Fibroblast of lung (primary cell): ENCODE results near the gene HLA-G. TPM values are rescaled to one million over a fixed set of nuclear protein-coding genes. Genes with fewer than 3 reads are reported as not detected.

Experiments used
- DNase-seq, 2 donors: peaks; one replicate each; pipeline versions ENCODE4 v3.0.0 to v3.0.0-alpha.2; 2010; ENCODE audit warnings: low read depth in 2 of 2
- H2AFZ ChIP-seq: 2 replicates; pipeline ENCODE4 v1.5.1; 2012; ENCODE audit warnings: low read length, control low read depth, inconsistent platforms
- H3K27ac ChIP-seq: 2 replicates; pipeline ENCODE4 v1.5.1; 2011; ENCODE audit warnings: low read length, control low read depth; ENCODE audit not compliant: insufficient read depth
- H3K27me3 ChIP-seq: 2 replicates; pipeline ENCODE4 v1.5.1; 2011; ENCODE audit warnings: mild to moderate bottlenecking, low read length; ENCODE audit not compliant: control insufficient read depth, insufficient read depth
- H3K36me3 ChIP-seq: 2 replicates; pipeline ENCODE4 v1.5.1; 2011; ENCODE audit warnings: low read length; ENCODE audit not compliant: control insufficient read depth, insufficient read depth
- H3K4me1 ChIP-seq: 2 replicates; pipeline ENCODE4 v1.5.1; 2011; ENCODE audit warnings: low read length; ENCODE audit not compliant: control insufficient read depth, insufficient read depth; ENCODE audit errors: extremely low read depth
- H3K4me2 ChIP-seq: 2 replicates; pipeline ENCODE4 v1.5.1; 2011; ENCODE audit warnings: low read length, control low read depth; ENCODE audit not compliant: insufficient read depth; ENCODE audit errors: extremely low read depth
- H3K4me3 ChIP-seq, 4 experiments: fragments of 200-600 bp in 1 of 4; sonication (generic) in 1 of 4; replicated peaks in 1 of 4; 2 replicates each; pipeline ENCODE4 v1.5.1; 2011 to 2016; ENCODE audit warnings: low read length in 4 of 4, low read depth in 3 of 4, mild to moderate bottlenecking in 3 of 4, control low read depth in 2 of 4, inconsistent platforms in 1 of 4, mixed read lengths in 1 of 4; ENCODE audit not compliant: insufficient read depth in 1 of 4; ENCODE audit errors: control extremely low read depth in 1 of 4
- H3K79me2 ChIP-seq: 2 replicates; pipeline ENCODE4 v1.5.1; 2012; ENCODE audit warnings: mild to moderate bottlenecking, low read length, inconsistent platforms; ENCODE audit not compliant: control insufficient read depth, insufficient read depth
- H3K9ac ChIP-seq: 2 replicates; pipeline ENCODE4 v1.5.1; 2011; ENCODE audit warnings: mild to moderate bottlenecking, low read length, control low read depth; ENCODE audit not compliant: insufficient read depth
- H3K9me3 ChIP-seq: 2 replicates; pipeline ENCODE4 v1.5.1; 2012; ENCODE audit warnings: low read depth, low read length; ENCODE audit not compliant: control insufficient read depth, insufficient read depth
- H4K20me1 ChIP-seq: 2 replicates; pipeline ENCODE4 v1.5.1; 2011; ENCODE audit warnings: low read length; ENCODE audit not compliant: control insufficient read depth, insufficient read depth; ENCODE audit errors: extremely low read depth
- EZH2 ChIP-seq: IDR thresholded peaks from 2 replicates; pipeline ENCODE4 v1.5.1; 2012; ENCODE audit warnings: low read length, control low read depth, mild to moderate bottlenecking; ENCODE audit errors: missing control alignments
- polyA plus RNA-seq, 2 donors: library from polyadenylated mRNA; depleted of rRNA in 1 of 2; stranded (reverse) in 1 of 2; unstranded in 1 of 2; fragments of >200 nt; gene quantifications; 2 replicates each; pipeline ENCODE4 v1.2.1, GENCODE V29; 2011 to 2012; ENCODE audit warnings: missing spikeins in 1 of 2
- total RNA-seq: library from RNA; depleted of rRNA; stranded (reverse); fragments of >200 nt; gene quantifications from 2 replicates; pipeline ENCODE4 v1.2.1, GENCODE V29; 2014
- TF ChIP-seq, protein P1 (sequence below), 2 donors: IDR thresholded peaks in 1 of 2; conservative IDR thresholded peaks in 1 of 2; 1 replicate in 1 of 2; 2 replicates in 1 of 2; pipeline ENCODE4 v1.5.1; 2011 to 2012; ENCODE audit warnings: low read length in 2 of 2, control low read depth in 1 of 2, inconsistent platforms in 1 of 2, low read depth in 1 of 2, mild to moderate bottlenecking in 1 of 2

Gene HLA-G
- total and polyA plus RNA-seq, 2 donors (not counting 1 experiment from before 2014, with no cell fraction given) = 0.23 TPM; not detected in 1

DNA sequence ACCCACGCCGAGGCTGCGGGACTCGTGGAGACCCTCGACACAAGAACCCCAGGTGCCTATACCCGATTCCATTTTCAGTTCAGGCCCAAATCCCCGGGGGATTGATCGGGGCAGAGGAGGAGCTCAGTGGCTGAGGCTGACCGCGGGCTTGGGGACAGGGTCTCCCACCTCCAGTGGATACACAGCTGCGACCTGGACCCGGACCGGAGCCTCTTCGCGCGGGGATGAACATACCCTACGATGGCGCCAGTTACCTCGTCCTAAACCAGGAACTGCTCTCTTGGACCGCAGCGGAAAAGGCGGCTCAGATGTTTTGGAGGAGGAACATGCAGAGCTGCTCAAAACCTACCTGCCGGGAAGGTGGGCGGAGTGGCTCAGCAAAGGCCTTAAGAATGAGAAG lies 27.4 kb upstream of the HLA-G start:
- H3K27ac ChIP-seq = no peak overlapping the region

DNA sequence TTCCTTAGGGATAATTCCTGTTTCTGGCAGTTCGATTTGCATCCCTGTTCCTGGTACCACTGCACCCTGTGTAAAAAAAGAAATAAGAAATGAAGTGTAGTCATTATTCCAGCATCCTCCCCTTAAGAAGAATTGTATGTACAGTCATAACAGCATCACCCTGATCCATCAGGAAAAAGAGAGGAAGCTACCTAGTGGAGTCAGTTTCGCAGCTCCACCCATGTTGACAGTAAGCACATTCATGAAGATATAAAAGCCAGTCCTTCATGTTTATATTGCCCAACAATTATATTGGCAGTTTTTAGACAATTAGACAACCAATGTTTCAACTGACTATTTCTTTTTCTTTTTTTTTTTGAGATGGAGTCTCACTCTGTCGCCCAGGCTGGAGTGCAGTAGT lies 21.2 kb upstream of the HLA-G start:
- Histone ChIP-seq H3K4me2 (no peak overlapping the region), H3K9ac (no peak overlapping the region), H3K79me2 (no peaks in the 10 kb centered on the region), H4K20me1 (no peaks in the 10 kb centered on the region), H2AFZ (no peak overlapping the region), H3K27ac (no peak overlapping the region), H3K4me3 (no peak overlapping the region), H3K4me1 (no peaks in the 10 kb centered on the region), H3K36me3 (no peaks in the 10 kb centered on the region), H3K27me3 (peaks cover 2% of the 10 kb centered on the region), H3K9me3 (no peaks in the 10 kb centered on the region)
- no peak for DNase-seq
- TF ChIP-seq, protein P1, sequence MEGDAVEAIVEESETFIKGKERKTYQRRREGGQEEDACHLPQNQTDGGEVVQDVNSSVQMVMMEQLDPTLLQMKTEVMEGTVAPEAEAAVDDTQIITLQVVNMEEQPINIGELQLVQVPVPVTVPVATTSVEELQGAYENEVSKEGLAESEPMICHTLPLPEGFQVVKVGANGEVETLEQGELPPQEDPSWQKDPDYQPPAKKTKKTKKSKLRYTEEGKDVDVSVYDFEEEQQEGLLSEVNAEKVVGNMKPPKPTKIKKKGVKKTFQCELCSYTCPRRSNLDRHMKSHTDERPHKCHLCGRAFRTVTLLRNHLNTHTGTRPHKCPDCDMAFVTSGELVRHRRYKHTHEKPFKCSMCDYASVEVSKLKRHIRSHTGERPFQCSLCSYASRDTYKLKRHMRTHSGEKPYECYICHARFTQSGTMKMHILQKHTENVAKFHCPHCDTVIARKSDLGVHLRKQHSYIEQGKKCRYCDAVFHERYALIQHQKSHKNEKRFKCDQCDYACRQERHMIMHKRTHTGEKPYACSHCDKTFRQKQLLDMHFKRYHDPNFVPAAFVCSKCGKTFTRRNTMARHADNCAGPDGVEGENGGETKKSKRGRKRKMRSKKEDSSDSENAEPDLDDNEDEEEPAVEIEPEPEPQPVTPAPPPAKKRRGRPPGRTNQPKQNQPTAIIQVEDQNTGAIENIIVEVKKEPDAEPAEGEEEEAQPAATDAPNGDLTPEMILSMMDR (conservative IDR thresholded peaks at IDR 0.05 in 1 of 2, IDR thresholded peaks at IDR 0.05 in 1 of 2; ENCODE audit: low read depth in 1 of 2, low read length in 2 of 2) = no peak
- no peak for TF ChIP-seq EZH2

More for the DNA sequence above, 27.4 kb upstream of the HLA-G start:
- Histone ChIP-seq H2AFZ (no peak overlapping the region), H3K36me3 (no peaks in the 10 kb centered on the region), H3K9ac (no peak overlapping the region), H3K79me2 (no peaks in the 10 kb centered on the region), H4K20me1 (no peaks in the 10 kb centered on the region), H3K27me3 (no peaks in the 10 kb centered on the region), H3K4me2 (no peak overlapping the region), H3K4me3 (no peak overlapping the region), H3K4me1 (no peaks in the 10 kb centered on the region), H3K9me3 (no peaks in the 10 kb centered on the region)
- TF ChIP-seq, protein P1 (conservative IDR thresholded peaks at IDR 0.05 in 1 of 2, IDR thresholded peaks at IDR 0.05 in 1 of 2; ENCODE audit: low read depth in 1 of 2, low read length in 2 of 2) = no peak
- TF ChIP-seq EZH2 = no peak
- DNase-seq = no peak

DNA sequence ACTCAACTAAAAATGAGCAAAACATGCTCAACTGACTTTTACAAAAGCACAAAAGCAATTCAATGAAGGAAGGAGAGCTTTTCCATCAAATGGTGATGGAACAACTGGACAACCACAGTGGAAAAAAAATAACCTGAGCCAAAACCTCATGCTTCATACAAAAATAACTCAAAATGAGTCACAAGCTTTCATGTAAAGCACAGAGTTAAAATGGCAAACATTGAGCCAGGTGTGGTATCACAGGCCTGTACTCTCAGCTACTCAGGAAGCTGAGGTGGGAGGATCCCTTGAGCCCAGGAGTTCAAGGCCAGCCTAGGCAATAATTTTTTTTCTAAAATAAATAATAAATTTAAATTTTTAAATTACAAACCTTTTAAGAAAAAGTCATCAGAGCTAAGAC lies 18.4 kb upstream of the HLA-G start:
- Histone ChIP-seq H3K4me1 (no peaks in the 10 kb centered on the region), H2AFZ (no peak overlapping the region), H3K9ac (no peak overlapping the region), H4K20me1 (no peaks in the 10 kb centered on the region), H3K4me2 (no peak overlapping the region), H3K9me3 (no peaks in the 10 kb centered on the region), H3K4me3 (no peak overlapping the region), H3K79me2 (no peaks in the 10 kb centered on the region), H3K27me3 (peaks cover 2% of the 10 kb centered on the region), H3K36me3 (no peaks in the 10 kb centered on the region), H3K27ac (no peak overlapping the region)
- no peak for DNase-seq
- TF ChIP-seq, protein P1 (conservative IDR thresholded peaks at IDR 0.05 in 1 of 2, IDR thresholded peaks at IDR 0.05 in 1 of 2; ENCODE audit: low read depth in 1 of 2, low read length in 2 of 2) = no peak
- no peak for TF ChIP-seq EZH2
